K562 (cell line): ENCODE results near the gene ROBO3.

Source experiments
- GTF2F1 ChIP-seq: IDR thresholded peaks from 2 replicates; pipeline ENCODE4 v1.6.1; 2011; ENCODE audit warnings: low read depth, low read length, improper control_type of control experiment
- HMG20B ChIP-seq: fragments of 250-450 bp; sonication (Bioruptor Pico); IDR thresholded peaks from 2 replicates; pipeline ENCODE4 v1.5.0; 2021; ENCODE audit warnings: mild to moderate bottlenecking
- MEF2A ChIP-seq: IDR thresholded peaks from 2 replicates; pipeline ENCODE4 v1.6.1; 2011; ENCODE audit warnings: low read depth, mild to moderate bottlenecking, low read length, moderate library complexity; ENCODE audit not compliant: control insufficient read depth
- NBN ChIP-seq: fragments of 450-650 bp; IDR thresholded peaks from 2 replicates; pipeline ENCODE4 v1.6.1; 2016; ENCODE audit warnings: low read depth, mild to moderate bottlenecking
- NCOA2 ChIP-seq, 2 experiments: fragments of 450-650 bp; IDR thresholded peaks; 2 replicates each; pipeline ENCODE4 v1.6.1; 2018; ENCODE audit warnings: mild to moderate bottlenecking in 2 of 2, moderate library complexity in 1 of 2; ENCODE audit not compliant: partially characterized antibody in 2 of 2
- NFYB ChIP-seq: IDR thresholded peaks from 2 replicates; pipeline ENCODE4 v1.6.1; 2011; ENCODE audit warnings: mild to moderate bottlenecking, moderate library complexity; ENCODE audit not compliant: insufficient read length; ENCODE audit errors: extremely low read depth
- ZNF274 ChIP-seq: IDR thresholded peaks from 2 replicates; pipeline ENCODE4 v1.6.1; 2011; ENCODE audit warnings: low read depth, mild to moderate bottlenecking, low read length, moderate library complexity, borderline replicate concordance
- TF ChIP-seq, protein P1 (sequence below), 2 experiments: fragments of 450-650 bp in 1 of 2; sonication (generic) in 1 of 2; formaldehyde crosslinking in 1 of 2; IDR thresholded peaks in 1 of 2; conservative IDR thresholded peaks in 1 of 2; 2 replicates each; pipeline versions ENCODE4 v1.6.1 to v1.8.1; 2016 to 2023; ENCODE audit warnings: mild to moderate bottlenecking in 2 of 2, moderate library complexity in 2 of 2, inconsistent platforms in 1 of 2, missing genetic modification reagents in 1 of 2
- TF ChIP-seq, protein P2 (sequence below): sonication (generic); formaldehyde crosslinking; IDR thresholded peaks from 2 replicates; pipeline ENCODE4 v1.9.0; 2022; ENCODE audit warnings: mild to moderate bottlenecking, missing genetic modification reagents

GRCh38 chr11:124872280-124872679, 7.0 kb downstream of the ROBO3 start:
- TF ChIP-seq HMG20B (CRISPR knock-in tag): no peak
- TF ChIP-seq, protein P1, sequence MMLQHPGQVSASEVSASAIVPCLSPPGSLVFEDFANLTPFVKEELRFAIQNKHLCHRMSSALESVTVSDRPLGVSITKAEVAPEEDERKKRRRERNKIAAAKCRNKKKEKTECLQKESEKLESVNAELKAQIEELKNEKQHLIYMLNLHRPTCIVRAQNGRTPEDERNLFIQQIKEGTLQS (IDR thresholded peaks at IDR 0.05): no peak
- TF ChIP-seq, protein P1 (CRISPR knock-in tag; conservative IDR thresholded peaks at IDR 0.05): no peak
- no peak for TF ChIP-seq NFYB
- no peak for TF ChIP-seq NCOA2 (IDR thresholded peaks at IDR 0.05; ENCODE audit: partially characterized antibody in 2 of 2)
- TF ChIP-seq GTF2F1: no peak
- TF ChIP-seq, protein P2, sequence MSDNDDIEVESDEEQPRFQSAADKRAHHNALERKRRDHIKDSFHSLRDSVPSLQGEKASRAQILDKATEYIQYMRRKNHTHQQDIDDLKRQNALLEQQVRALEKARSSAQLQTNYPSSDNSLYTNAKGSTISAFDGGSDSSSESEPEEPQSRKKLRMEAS (CRISPR knock-in tag): no peak
- no peak for TF ChIP-seq ZNF274
- no peak for TF ChIP-seq MEF2A
- no peak for TF ChIP-seq NBN
